HG02610 (cell line): Measurements from ENCODE around the gene TRMU.
"Not testable (repeated sequence)": the region's sequence is repeated elsewhere in the genome, so short reads cannot be mapped to it uniquely, and the experiment has no call there.

Source experiments
- ATAC-seq: cut with Tn5 transposase; IDR thresholded peaks from one replicate; pipeline ENCODE4 v1.9.1; 2021; ENCODE audit warnings: mild to moderate bottlenecking, moderate library complexity; ENCODE audit not compliant: unreplicated experiment

Gene TRMU

DNA sequence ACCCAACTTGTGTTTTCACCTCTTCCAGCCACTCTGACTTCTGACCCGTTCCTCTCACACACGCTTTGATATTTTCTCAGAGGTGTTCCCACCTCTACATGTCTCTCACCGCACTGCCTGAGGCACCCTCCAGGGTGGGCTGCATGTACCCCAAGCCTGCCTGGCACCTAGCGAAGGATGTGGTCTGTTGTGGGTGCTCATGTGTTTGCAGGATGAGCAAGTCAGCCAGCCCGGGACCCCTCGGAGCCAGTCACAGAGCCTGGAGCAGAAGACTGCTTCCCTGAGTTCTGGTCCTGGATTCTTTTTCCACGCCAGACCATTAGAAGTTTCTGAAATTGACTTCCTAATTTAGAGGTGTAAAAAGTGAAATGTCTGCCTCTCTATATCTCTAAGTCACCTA, 35.0 kb upstream of the TRMU start:
- ATAC-seq, result no peak

DNA sequence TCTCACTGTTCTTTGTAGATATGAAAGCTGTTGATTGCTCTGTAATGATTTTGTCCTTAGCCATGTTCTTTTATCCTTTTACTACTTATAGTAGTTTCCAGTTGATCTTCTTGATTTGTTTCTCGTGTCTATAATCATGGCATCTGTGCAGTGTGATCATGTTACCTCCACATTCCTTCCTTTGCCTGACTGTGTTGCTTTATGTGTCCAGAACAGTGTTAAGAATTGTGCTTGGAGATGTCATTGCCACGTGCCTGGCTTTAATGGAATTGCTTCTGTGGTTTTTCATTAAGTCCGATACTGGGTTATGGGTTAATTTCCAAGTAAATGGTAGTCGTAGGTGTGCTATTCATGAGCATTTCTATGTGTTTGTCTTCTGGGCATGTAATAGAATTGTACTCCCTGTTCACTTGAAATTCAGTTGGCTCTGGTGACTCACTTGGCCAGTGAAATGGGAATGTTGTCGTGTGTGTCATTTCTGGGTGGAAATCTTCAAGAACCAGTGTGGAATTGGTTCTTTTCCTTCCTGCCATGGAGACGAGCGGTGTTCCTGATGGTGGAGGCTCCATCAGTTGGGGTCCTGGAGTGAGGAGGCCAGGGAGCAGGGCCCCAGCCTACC, 32.1 kb upstream of the TRMU start:
- ATAC-seq, result no peak

DNA sequence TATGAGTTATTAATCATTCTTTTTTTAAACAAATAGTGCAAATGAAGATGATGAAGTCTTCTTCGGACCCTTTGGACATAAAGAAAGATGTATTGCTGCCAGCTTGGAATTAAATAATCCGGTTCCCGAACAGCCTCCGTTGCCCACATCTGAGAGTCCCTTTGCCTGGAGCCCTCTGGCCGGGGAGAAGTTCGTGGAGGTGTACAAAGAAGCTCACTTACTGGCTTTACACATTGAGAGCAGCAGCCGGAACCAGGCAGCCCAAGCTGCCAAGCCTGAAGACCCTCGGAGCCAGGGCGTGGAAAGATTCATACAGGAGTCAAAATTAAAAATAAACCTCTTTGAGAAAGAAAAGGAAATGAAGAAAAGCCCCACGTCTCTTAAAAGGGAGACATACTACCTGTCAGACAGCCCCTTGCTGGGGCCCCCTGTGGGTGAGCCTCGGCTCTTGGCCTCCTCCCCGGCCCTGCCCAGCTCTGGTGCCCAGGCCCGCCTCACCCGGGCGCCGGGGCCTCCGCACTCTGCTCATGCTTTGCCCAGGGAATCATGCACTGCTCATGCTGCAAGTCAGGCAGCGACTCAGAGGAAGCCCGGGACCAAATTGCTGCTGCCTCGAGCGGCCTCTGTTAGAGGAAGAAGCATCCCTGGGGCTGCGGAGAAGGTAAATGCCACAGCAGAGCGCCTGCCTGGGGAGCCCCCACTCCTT, 27.1 kb upstream of the TRMU start:
- ATAC-seq, result no peak

DNA sequence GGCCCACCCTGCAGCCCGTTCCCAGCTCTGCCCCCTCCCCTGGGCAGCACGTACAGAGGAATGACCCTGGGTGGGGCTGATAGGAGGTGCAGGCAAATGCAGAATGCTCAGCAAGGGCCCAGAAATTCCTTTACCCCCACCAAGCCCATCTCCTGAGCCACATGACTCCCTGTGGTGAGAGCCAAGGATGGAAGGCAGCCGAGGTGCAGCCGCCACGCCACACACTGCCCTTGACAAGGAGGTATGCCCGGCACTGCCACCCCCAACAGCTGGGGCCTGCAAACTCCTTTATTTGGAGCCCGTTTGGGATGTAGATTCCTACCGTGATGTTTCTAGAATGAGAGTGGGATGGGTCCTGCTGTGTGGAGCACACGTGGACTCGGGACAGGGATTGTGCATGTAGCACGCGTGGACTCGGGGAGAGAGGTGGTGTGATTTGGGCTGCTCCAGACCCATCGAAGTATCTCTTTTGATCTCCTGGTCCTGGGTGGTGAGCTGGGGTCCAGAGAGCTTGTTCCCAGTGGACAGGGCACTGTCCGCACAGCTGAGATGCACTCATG, 25.9 kb upstream of the TRMU start:
- ATAC-seq, result no peak

DNA sequence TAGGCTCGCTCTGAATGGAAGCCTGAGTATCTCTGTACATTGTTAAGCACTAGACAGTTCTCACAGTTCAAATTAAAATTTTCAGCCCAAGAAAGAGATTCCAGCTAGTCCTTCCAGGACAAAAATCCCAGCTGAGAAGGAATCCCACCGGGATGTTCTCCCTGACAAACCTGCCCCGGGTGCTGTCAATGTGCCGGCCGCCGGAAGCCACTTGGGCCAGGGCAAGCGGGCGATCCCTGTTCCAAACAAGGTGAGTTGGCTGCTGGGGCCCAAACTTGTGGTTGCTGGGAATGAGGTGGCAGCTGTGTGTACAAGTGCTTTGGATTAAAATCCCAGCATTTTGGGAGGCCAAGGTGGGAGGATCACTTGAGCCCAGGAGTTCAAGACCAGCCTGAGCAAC, 23.5 kb upstream of the TRMU start:
- ATAC-seq, result no peak

DNA sequence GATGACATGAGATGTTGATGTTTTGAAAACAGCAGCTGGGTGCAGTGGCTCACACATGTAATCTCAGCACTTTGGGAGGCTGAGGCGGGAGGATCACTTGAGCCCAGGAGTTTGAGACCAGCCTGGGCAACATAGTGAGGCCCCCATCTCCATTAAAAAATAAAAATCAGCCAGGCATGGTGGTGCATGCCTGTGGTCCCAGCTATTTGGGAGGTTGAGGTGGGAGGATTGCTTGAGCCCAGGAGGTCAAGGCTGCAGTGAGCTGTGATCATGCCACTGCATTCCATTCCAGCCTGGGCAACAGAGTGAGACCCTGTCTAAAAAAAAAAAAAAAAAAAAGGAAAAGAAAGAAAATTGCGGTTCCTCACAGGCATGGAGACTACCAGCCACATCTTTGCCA, 22.7 kb upstream of the TRMU start:
- not testable (repeated sequence) for ATAC-seq

DNA sequence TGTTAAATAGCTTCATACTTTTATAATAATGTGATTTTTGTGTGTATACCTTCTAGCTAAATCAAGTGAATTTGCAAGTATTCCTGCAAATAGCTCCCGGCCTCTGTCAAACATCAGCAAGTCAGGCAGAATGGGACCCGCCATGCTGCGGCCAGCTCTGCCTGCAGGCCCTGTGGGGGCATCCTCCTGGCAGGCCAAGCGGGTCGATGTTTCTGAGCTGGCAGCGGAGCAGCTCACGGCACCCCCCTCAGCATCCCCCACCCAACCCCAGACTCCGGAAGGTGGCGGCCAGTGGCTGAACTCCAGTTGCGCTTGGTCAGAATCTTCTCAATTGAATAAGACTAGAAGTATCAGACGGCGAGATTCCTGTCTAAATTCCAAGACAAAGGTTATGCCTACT, 19.5 kb upstream of the TRMU start:
- ATAC-seq, result no peak

DNA sequence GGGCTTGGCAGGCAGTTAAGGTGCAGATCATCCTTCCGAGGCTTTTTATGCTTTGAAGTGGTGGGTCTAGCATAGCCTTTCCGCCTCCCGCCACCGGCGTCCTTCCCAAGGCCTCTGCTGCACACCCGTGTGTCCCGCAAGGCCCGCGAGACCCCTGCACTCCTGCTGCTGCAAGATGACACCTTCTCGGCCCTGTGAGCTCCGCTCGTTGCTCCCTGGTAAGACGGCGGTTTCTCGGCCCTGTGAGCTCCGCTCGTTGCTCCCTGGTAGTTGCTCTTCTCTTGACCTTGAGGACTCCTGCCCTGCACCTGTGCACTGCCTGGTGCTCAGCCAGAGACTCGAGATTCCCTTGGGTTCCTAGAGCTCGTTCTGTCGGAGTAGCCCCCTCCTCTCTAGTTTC, 17.9 kb upstream of the TRMU start:
- no peak for ATAC-seq

DNA sequence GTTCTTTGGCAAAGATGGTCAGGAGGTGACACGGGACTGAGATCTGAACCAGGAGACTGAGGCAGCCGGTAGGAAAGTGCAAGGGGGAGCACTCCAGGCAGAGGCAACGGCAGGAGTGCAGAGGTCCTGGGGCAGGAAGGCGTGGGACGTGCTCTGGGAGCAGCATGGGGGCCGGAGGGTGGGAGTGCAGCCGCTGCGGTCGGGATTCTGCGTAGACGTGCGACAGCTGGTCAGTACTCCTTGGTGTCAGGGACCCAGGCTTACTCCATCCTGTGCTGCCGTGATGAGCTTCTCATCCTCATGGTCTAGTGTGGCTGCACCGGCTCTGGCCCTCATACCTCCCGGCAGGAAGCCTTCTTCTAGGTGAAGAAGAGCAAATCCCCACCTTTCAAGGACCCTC, 16.9 kb upstream of the TRMU start:
- no peak for ATAC-seq

DNA sequence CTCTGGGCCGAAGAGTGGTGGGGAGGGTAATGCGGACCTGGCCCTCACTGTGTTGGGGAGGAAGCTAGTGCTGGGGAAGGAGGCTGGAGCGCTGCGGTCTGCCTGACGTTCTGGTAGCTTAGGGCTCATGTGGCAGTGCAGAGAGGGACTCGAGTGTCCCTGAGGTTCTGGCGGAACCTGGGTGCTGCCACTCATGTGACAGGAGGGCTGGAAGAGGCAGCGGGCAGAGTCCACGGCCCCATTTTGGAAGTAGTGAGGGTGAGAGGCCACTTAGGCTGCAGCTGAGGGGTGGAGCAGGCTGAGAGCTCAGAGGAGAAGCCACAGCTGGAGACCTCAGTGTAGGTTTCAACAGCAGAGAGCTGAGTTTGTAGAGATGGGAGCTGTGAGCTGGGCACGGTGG, 16.2 kb upstream of the TRMU start:
- no peak for ATAC-seq

DNA sequence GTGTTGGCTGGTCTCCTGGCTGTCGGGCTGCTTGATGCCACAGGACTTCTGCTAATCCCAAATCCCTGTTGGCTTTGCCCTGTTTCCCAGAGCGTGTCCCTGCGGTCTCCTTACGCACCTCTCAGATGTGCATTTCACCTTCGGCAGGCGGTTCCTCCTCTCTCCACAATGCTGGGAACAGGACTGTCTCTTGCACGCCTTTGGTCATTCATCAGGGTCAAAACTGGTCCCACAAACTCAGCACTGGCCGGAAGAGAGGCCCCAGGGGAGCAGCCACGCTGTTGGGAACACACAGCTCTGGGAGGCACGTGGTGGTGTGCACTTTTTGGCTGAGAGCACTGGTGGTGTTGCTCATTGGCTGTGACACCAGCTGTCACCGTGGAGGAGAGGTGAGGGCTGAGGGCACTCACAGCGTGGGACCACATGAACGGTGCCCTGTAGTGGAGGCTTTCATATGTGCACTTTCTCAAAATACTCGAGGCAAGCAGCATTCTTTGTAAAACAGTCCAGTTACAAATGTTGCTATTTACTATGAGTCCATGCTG, 15.3 kb upstream of the TRMU start:
- no peak for ATAC-seq

DNA sequence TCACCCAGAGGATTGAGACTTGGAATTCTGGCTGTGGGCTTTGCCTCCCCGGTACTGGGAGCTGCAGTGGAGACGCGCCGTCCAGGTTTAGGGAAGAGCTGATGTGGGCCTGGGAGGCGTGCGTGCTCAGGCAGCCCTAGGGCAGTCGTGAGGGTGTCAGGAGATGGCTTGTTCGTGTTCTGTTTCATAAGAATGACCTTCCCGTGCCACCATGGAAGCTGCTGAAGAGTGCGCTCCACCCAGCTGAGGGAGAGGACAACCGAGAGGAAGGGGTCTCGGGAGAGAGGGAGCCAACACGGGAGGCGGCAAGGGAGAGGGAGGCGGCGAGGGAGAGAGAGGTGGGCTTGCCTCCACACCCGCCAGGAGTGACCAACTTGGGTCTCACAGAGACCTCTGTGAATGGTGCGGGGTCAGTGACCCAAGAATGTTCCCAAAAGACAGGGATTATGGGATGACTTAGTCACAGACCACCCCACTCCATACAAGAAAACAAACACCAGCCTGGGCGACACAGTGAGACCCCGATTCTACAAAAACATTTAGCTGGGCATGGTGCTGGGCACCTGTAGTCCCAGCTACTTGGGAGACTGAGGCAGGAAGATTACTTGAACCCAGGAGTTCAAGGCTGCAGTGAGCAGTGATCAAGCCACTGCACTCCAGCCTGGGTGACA, 14.7 kb upstream of the TRMU start:
- ATAC-seq, result no peak

DNA sequence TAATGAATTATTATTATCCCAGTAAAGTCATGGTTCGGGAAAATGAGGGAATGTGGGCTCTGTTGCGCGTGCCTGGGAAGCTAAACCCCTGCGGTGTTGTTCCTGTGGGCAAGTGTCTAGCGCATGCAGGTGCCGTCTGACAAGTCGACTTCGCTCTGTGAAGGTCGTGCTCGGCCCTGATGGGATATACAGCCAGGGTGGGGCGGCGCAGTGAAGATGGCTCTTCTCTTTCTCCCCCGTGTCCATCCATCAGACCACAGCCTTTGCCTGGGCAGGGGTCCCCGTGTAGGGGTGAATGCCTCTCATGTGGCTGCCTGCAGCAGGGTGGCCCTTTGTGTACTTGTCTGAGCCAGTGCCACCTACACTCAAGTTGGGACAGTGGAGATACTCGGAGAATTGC, 12.8 kb upstream of the TRMU start:
- no peak for ATAC-seq

DNA sequence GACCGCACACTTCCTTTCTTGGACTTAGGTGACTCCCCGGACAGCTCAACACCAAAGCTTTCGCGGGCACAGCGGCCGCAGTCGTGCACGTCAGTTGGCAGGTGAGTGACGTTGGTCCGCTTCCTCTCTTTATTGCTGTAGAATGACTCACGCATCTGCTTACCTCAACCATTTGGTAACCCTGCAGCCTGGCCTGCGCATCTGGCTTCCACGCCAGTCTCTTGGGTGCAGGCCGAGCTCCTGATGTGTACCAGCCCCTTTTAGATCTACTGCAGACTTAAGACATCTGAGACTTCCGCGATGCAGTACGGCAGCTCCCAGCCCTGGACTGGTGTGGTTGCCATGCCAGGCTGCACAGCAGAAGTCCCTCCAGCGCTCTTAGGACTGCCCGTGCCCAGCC, 12.4 kb upstream of the TRMU start:
- ATAC-seq, result no peak

DNA sequence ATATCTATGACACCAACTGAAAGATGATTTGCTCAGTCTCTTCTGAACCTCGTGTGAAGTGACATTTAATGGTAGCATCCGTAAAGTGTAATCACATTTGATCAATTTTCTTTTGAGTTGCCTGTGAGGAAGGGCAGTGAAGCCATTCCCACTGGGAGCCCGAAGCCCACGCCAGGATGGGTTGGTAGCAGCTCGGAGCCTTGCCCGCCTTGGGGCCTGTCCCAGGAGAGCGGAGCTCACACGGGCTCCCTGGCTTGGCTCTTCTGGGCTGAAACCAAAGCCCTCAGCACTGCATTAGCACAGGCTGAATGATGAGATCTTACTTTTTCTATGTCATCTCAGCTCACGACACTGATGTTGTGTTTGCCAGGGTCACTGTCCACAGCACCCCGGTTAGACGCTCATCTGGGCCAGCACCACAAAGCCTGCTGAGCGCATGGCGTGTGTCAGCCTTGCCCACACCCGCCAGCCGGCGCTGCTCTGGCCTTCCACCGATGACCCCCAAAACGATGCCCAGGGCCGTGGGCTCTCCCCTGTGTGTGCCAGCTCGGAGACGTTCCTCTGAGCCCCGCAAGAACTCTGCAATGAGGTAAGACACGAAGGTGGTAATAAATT, 9.3 kb upstream of the TRMU start:
- no peak for ATAC-seq

DNA sequence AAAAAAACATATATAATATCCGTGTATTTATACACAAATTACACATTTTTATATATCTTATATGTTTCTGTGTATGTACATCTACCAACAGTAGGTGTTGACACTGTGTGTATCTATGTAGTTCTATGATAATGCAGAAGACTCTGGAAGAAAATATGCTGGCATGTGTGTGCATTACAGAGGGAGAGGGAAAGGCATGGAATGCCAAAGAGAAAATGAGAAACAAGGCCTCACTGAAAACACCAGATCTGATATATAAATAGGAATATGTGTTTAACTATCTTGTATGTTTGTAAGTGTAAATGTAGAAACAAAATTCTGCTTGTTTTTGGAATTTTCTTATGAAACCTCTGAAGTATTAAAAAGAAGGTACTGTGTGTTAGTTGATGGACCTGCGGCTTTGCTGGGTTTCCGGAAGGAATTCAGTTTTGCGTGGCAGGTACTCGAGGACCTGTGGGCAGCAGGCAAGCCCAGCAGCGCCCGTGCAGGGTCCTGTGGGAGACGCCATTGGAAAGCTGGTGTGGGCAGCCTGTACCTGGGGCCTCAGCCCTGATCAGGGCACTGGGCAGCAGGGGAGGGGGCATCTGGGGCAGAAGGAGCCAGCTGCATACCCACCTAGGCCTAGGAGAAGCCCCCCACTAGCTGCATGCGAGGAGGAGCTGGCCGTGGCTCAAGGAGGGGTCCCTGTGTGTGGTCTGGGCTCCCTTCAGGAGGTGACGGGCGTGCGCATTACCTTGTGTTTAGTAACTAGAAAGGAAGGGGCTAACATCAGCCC, 7.6 kb upstream of the TRMU start:
- ATAC-seq, result no peak

DNA sequence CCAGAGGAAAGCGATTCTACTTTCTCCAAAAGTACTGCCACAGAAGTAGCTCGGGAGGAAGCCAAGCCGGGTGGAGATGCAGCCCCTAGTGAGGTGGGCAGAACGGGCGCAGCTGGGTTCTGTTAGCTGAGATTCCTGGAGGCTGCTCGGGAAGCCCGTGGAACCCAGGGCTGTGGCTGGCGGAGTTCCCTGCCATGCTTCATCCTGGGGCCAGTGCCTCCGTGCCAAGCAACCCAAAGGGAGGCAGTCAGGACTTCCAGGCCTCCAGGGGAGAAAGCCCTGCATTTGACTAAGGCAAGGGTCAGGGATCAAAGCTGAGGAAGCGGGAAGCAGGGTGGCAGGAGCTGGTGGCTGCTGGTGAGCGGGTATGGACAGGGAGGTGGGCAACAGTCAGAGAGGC, 6.7 kb upstream of the TRMU start:
- ATAC-seq, result no peak

DNA sequence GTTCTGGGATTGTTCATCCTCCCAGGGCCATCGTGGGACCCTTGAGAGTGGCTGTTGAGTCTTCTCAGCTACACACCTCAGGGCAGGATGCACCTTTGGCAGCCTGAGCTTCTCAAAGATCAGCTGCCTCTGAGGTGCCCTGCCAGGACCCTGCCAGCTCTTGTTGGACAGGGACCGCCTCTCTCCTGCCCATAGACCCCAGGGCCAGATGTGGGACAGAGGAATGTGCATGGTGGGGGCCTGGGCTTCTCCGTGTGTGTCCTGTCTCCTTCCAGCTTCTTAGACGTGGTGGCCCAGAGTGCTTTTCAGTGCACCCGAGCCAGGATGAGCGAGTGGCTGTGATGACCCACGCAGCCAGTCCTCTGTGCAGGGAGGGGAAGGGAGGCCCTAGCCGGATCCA, 5.9 kb upstream of the TRMU start:
- no peak for ATAC-seq

DNA sequence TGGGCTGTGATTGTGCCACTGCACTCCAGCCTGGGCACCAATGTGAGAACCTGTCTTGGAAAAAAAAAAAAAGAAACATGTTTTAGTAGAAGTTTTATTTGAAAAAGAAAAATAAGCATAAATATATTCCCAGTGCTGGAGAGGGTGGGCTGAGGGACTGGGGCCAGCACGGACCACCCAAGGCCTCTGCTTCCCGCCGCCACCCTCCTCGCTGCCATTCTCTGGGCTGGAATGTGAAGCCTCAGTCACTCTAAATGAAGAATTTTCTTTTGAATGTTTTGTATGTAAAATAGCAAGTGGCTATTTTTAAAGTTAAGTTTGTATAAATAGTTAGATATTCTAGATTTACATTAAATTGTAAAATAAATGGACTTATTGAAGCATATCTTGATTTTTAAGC, 5.1 kb upstream of the TRMU start:
- no peak for ATAC-seq

DNA sequence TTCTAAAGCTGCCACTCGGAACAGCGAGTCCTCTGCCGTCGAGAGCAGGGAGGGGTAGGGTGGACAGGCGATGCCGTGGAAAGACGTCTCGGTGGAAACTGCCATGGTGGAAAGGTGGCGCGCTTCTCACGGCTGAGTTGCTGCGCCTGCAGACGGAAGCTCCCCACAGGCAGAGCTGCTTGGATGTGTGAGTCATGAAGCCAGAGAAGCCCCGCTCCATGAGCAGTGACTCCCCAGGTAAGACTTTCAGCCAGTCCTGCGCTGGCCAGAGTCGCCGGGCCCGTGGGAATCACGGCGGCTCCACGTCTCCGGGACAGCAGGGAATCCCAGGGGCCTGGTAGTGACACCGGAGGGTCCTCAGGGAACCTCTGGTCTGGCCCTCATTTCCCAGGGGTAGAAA, 4.0 kb upstream of the TRMU start:
- ATAC-seq, result no peak
